Neural progenitor cell (in vitro differentiated cells): Measurements from ENCODE around the gene SLC35B4. TPM values are rescaled to one million over a fixed set of nuclear protein-coding genes. Genes with fewer than 3 reads are reported as not detected.

ENCODE experiments used
- DNase-seq: peaks from one replicate; pipeline ENCODE4 v3.0.0-alpha.2; 2016; ENCODE audit warnings: low spot score
- H2AFZ ChIP-seq: fragments of 200-600 bp; sonication (generic); replicated peaks from 2 replicates; pipeline ENCODE4 v1.6.1; 2016; ENCODE audit warnings: antibody characterized with exemption
- H3F3A ChIP-seq: fragments of 200-600 bp; sonication (generic); 2 replicates; pipeline ENCODE4 v1.6.1; 2016; ENCODE audit warnings: antibody characterized with exemption, low read depth
- H3K27ac ChIP-seq: fragments of 200-600 bp; sonication (generic); 2 replicates; pipeline ENCODE4 v1.5.1; 2016; ENCODE audit warnings: mild to moderate bottlenecking
- H3K27me3 ChIP-seq: fragments of 200-600 bp; sonication (generic); 2 replicates; pipeline ENCODE4 v1.6.1; 2016; ENCODE audit warnings: mild to moderate bottlenecking, moderate library complexity
- H3K36me3 ChIP-seq: fragments of 200-600 bp; sonication (generic); 2 replicates; pipeline ENCODE4 v1.5.1; 2016
- H3K4me1 ChIP-seq: fragments of 200-600 bp; sonication (generic); 2 replicates; pipeline ENCODE4 v1.6.1; 2016; ENCODE audit warnings: mixed run types
- H3K4me2 ChIP-seq: fragments of 200-600 bp; sonication (generic); 2 replicates; pipeline ENCODE4 v1.6.1; 2016
- H3K4me3 ChIP-seq: fragments of 200-600 bp; sonication (generic); 2 replicates; pipeline ENCODE4 v1.5.1; 2016
- H3K79me2 ChIP-seq: fragments of 200-600 bp; sonication (generic); 2 replicates; pipeline ENCODE4 v1.6.1; 2016; ENCODE audit warnings: low read depth
- H3K9ac ChIP-seq: fragments of 200-600 bp; sonication (generic); 2 replicates; pipeline ENCODE4 v1.6.1; 2016
- H3K9me3 ChIP-seq: fragments of 200-600 bp; sonication (generic); 2 replicates; pipeline ENCODE4 v1.5.1; 2016; ENCODE audit warnings: low read depth
- H4K20me1 ChIP-seq: fragments of 200-600 bp; sonication (generic); 2 replicates; pipeline ENCODE4 v1.6.1; 2016; ENCODE audit warnings: low read depth
- H3K27ac Mint-ChIP-seq: 3 replicates; pipeline ENCODE4 v1.8.0; 2021; ENCODE audit warnings: mixed read lengths
- H3K27me3 Mint-ChIP-seq: 2 replicates; pipeline ENCODE4 v1.8.0; 2022; ENCODE audit warnings: low read depth, mild to moderate bottlenecking, inconsistent platforms, moderate library complexity, mixed read lengths; ENCODE audit not compliant: insufficient read depth
- H3K36me3 Mint-ChIP-seq: 3 replicates; pipeline ENCODE4 v1.8.0; 2021; ENCODE audit warnings: mixed read lengths
- H3K4me1 Mint-ChIP-seq: 3 replicates; pipeline ENCODE4 v1.8.0; 2021; ENCODE audit warnings: mixed read lengths
- H3K4me3 Mint-ChIP-seq: 3 replicates; pipeline ENCODE4 v1.8.0; 2021; ENCODE audit warnings: mild to moderate bottlenecking, moderate library complexity, mixed read lengths
- H3K9me3 Mint-ChIP-seq: 3 replicates; pipeline ENCODE4 v1.8.0; 2020; ENCODE audit warnings: mixed read lengths
- EZH2 ChIP-seq: fragments of 200-600 bp; sonication (generic); IDR thresholded peaks from 2 replicates; pipeline ENCODE4 v1.6.1; 2017; ENCODE audit warnings: antibody characterized with exemption, mild to moderate bottlenecking, moderate library complexity
- EZH2phosphoT487 ChIP-seq: fragments of 200-600 bp; sonication (generic); IDR thresholded peaks from 2 replicates; pipeline ENCODE4 v1.6.1; 2017; ENCODE audit warnings: antibody characterized with exemption
- total RNA-seq: library from RNA; depleted of rRNA; stranded (reverse); fragments of >200 nt; gene quantifications from 2 replicates; pipeline ENCODE4 v1.2.3, GENCODE V29; 2015; ENCODE audit warnings: low replicate concordance
- TF ChIP-seq, protein P1 (sequence below): fragments of 200-600 bp; sonication (generic); IDR thresholded peaks from 2 replicates; pipeline ENCODE4 v1.5.1; 2017; ENCODE audit warnings: antibody characterized with exemption, mild to moderate bottlenecking

SLC35B4 gene
- total RNA-seq, 1 donor from 2014 or later, result 32.0 TPM

DNA sequence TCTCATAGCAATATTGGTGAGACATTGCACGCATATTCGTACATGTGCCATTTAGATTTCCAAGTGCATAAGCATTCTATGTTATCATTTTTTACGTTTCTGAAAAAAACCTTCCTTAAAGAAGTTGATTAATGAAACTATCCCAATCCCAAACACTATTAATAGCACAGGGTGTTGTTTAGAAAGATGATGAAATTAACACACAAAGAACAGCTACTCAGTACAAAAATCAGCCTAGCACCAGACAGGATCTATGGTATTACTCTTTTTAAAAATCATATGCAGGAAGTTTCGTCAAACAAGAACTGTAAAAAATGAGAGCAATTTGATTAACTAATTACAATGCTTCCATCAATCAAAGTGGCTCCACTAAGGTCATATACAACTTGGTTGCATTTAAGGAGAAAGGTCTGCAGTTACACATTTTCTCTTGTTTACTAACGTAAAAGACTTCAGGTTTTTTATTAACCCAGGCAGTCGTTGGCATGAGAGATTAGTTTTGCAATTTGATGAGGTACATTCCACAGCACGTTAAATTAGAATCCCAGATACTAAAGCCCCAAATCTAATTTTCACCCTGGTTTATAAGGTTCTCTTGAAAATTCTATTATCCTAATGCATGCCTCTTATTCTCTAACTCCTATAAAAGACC, 38.1 kb downstream of the SLC35B4 start:
- no peak for TF ChIP-seq EZH2phosphoT487
- TF ChIP-seq EZH2, result no peak
- TF ChIP-seq, protein P1, sequence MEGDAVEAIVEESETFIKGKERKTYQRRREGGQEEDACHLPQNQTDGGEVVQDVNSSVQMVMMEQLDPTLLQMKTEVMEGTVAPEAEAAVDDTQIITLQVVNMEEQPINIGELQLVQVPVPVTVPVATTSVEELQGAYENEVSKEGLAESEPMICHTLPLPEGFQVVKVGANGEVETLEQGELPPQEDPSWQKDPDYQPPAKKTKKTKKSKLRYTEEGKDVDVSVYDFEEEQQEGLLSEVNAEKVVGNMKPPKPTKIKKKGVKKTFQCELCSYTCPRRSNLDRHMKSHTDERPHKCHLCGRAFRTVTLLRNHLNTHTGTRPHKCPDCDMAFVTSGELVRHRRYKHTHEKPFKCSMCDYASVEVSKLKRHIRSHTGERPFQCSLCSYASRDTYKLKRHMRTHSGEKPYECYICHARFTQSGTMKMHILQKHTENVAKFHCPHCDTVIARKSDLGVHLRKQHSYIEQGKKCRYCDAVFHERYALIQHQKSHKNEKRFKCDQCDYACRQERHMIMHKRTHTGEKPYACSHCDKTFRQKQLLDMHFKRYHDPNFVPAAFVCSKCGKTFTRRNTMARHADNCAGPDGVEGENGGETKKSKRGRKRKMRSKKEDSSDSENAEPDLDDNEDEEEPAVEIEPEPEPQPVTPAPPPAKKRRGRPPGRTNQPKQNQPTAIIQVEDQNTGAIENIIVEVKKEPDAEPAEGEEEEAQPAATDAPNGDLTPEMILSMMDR, result no peak
- Histone ChIP-seq H3F3A (no peaks in the 10 kb centered on the region), H4K20me1 (no peaks in the 10 kb centered on the region), H3K9ac (no peak overlapping the region), H3K79me2 (no peaks in the 10 kb centered on the region), H2AFZ (no peak overlapping the region), H3K4me1 (no peaks in the 10 kb centered on the region), H3K27me3 (no peaks in the 10 kb centered on the region), H3K36me3 (no peaks in the 10 kb centered on the region), H3K4me2 (no peak overlapping the region), H3K4me3 (no peak overlapping the region), H3K9me3 (no peaks in the 10 kb centered on the region), H3K27ac (no peak overlapping the region)
- H3K36me3 Mint-ChIP-seq, result no peaks in the 10 kb centered on the region
- H3K4me3 Mint-ChIP-seq, result no peak overlapping the region
- no peak for DNase-seq
- no peak overlapping the region for H3K27ac Mint-ChIP-seq
- H3K9me3 Mint-ChIP-seq, result peaks cover 3% of the 10 kb centered on the region
- peaks cover 8% of the 10 kb centered on the region for H3K27me3 Mint-ChIP-seq
- H3K4me1 Mint-ChIP-seq, result no peaks in the 10 kb centered on the region

GRCh38 chr7:134276951-134277350, 39.8 kb downstream of the SLC35B4 start:
- Histone ChIP-seq H3F3A (no peaks in the 10 kb centered on the region), H3K79me2 (no peaks in the 10 kb centered on the region), H3K36me3 (no peaks in the 10 kb centered on the region), H3K4me1 (no peaks in the 10 kb centered on the region), H3K4me3 (no peak overlapping the region), H3K9me3 (no peaks in the 10 kb centered on the region), H3K27ac (no peak overlapping the region), H3K4me2 (no peak overlapping the region), H2AFZ (peak overlapping the region; percentile 45), H3K27me3 (no peaks in the 10 kb centered on the region), H4K20me1 (no peaks in the 10 kb centered on the region), H3K9ac (no peak overlapping the region)
- H3K4me1 Mint-ChIP-seq, result no peaks in the 10 kb centered on the region
- H3K27me3 Mint-ChIP-seq, result peaks cover 6% of the 10 kb centered on the region
- TF ChIP-seq EZH2 (no peak), EZH2phosphoT487 (no peak)
- TF ChIP-seq, protein P1, result no peak
- H3K9me3 Mint-ChIP-seq, result no peaks in the 10 kb centered on the region
- H3K36me3 Mint-ChIP-seq, result no peaks in the 10 kb centered on the region
- no peak overlapping the region for H3K4me3 Mint-ChIP-seq
- no peak overlapping the region for H3K27ac Mint-ChIP-seq
- DNase-seq, result no peak

DNA sequence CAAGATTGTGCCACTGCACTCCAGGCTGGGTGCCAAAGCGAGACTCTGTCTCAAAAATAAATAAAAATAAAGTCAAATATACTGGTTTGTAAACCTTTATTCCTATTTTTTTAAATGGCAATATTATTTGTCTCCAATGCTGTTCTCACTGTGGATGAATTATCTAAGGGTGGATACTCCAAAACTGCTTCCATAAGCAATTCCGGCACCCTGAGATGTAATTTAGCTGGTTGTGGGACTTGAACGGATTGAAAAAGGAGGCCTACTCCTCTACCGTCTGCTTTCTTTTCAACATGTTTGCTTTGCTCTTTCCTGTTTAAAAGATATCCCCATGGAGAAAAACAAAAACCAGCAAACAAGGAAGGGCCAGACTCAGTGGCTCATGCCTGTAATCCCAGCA, 54.4 kb downstream of the SLC35B4 start:
- H3K9ac ChIP-seq, result no peak overlapping the region
- no peaks in the 10 kb centered on the region for H3K4me1 Mint-ChIP-seq
- no peak overlapping the region for H3K27ac Mint-ChIP-seq
- H4K20me1 ChIP-seq, result no peaks in the 10 kb centered on the region
- no peak for TF ChIP-seq EZH2phosphoT487
- TF ChIP-seq, protein P1, result no peak
- TF ChIP-seq EZH2, result no peak
- H3K4me2 ChIP-seq, result no peak overlapping the region
- no peaks in the 10 kb centered on the region for H3K27me3 ChIP-seq
- H3K4me1 ChIP-seq, result no peaks in the 10 kb centered on the region
- H3K79me2 ChIP-seq, result no peaks in the 10 kb centered on the region
- H3F3A ChIP-seq, result no peaks in the 10 kb centered on the region
- H3K4me3 ChIP-seq, result no peak overlapping the region
- no peak overlapping the region for H3K27ac ChIP-seq
- no peaks in the 10 kb centered on the region for H3K36me3 ChIP-seq
- no peaks in the 10 kb centered on the region for H3K9me3 ChIP-seq
- H2AFZ ChIP-seq, result no peak overlapping the region
- no peak for DNase-seq
- no peaks in the 10 kb centered on the region for H3K36me3 Mint-ChIP-seq
- no peak overlapping the region for H3K4me3 Mint-ChIP-seq
- H3K27me3 Mint-ChIP-seq, result peaks cover 2% of the 10 kb centered on the region
- no peaks in the 10 kb centered on the region for H3K9me3 Mint-ChIP-seq
